Effector memory CD4-positive, alpha-beta T cell (primary cell): ENCODE measurements around the gene TMEM169.

Experiments
- DNase-seq, 3 donors: peaks; one replicate each; pipeline ENCODE4 v3.0.0-alpha.2; 2020
- H3K27ac ChIP-seq: 2 replicates; pipeline ENCODE4 v1.7.0; 2013; ENCODE audit warnings: mild to moderate bottlenecking, low read length, moderate library complexity; ENCODE audit not compliant: insufficient read depth, poor library complexity, severe bottlenecking
- H3K27me3 ChIP-seq: replicated peaks from 2 replicates; pipeline ENCODE4 v1.7.0; 2013; ENCODE audit warnings: mild to moderate bottlenecking, low read length; ENCODE audit not compliant: insufficient read depth, control insufficient read depth, poor library complexity, severe bottlenecking
- H3K36me3 ChIP-seq: 2 replicates; pipeline ENCODE4 v1.7.0; 2013; ENCODE audit warnings: mild to moderate bottlenecking, low read length, moderate library complexity; ENCODE audit not compliant: control insufficient read depth, insufficient read depth
- H3K4me1 ChIP-seq: 2 replicates; pipeline ENCODE4 v1.7.0; 2013; ENCODE audit warnings: low read length, mild to moderate bottlenecking; ENCODE audit not compliant: control insufficient read depth, insufficient read depth, poor library complexity, severe bottlenecking
- H3K4me3 ChIP-seq: 2 replicates; pipeline ENCODE4 v1.7.0; 2013; ENCODE audit warnings: low read length, low read depth, mild to moderate bottlenecking; ENCODE audit not compliant: insufficient read depth, poor library complexity, severe bottlenecking
- H3K9me3 ChIP-seq: 2 replicates; pipeline ENCODE4 v1.7.0; 2013; ENCODE audit warnings: mild to moderate bottlenecking, low read length, moderate library complexity; ENCODE audit not compliant: control insufficient read depth
- total RNA-seq, 3 donors: gene quantifications; one replicate each; lab custom pipeline; 2026; lab: John Stamatoyannopoulos, UW

The TMEM169 gene, protein sequence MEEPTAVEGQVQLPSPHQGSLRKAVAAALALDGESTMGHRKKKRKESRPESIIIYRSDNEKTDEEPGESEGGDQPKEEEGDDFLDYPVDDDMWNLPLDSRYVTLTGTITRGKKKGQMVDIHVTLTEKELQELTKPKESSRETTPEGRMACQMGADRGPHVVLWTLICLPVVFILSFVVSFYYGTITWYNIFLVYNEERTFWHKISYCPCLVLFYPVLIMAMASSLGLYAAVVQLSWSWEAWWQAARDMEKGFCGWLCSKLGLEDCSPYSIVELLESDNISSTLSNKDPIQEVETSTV
- total RNA-seq = 1.2 to 1.9 (median 1.7) reads per million in 3 donors

DNA sequence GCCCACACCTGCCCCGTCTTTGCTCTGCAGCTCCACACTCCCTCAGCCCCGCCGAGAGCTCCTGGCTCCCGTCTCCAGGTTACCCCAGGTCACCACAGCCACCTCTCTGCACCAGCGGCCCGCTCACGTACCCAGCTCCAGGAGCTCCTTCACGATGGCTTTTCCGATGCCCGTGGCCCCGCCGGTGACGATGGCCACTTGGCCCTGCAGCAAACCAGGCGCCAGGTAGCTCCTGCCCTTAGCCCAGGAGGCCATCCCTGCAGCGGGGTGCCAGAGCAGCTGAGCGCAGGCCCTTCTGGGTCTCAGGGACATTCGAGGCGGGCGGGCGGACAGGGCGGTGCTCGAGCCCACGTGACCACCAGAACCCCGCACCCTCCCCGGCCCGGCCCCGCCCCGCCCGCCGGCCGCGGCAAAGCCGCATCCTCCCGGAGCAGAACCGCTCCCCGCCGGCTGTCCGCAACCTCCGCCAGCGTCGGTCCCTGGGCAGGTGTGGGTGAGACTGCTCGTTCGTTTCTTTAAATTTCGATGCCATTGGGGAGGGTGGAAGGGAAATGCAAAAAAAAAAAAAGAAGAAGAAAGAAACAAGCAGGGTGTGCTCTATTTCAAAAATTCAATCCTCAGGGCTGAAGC lies at the start of gene TMEM169, which contains the start of gene PECR:
Gene TMEM169, plus strand, starts transcription at position 433 of the 630 bp plus-strand sequence. CDS start 14,045 bp downstream, outside the sequence.
Gene PECR, minus strand, starts transcription at position 323 of the 630 bp plus-strand sequence. Its CDS starts 68 bp downstream, at position 255.
- H3K27ac ChIP-seq = peak within 1 kb of the TSS; percentile 68
- no peaks in the 10 kb centered on the region for H3K27me3 ChIP-seq
- peak within 1 kb of the TSS; percentile 69 for H3K4me3 ChIP-seq
- peak; percentile 60 to 71 (median 63) for DNase-seq
- H3K9me3 ChIP-seq = no peaks in the 10 kb centered on the region
- no peaks in the 10 kb centered on the region for H3K36me3 ChIP-seq
- peaks cover 30% of the 10 kb centered on the region for H3K4me1 ChIP-seq

DNA sequence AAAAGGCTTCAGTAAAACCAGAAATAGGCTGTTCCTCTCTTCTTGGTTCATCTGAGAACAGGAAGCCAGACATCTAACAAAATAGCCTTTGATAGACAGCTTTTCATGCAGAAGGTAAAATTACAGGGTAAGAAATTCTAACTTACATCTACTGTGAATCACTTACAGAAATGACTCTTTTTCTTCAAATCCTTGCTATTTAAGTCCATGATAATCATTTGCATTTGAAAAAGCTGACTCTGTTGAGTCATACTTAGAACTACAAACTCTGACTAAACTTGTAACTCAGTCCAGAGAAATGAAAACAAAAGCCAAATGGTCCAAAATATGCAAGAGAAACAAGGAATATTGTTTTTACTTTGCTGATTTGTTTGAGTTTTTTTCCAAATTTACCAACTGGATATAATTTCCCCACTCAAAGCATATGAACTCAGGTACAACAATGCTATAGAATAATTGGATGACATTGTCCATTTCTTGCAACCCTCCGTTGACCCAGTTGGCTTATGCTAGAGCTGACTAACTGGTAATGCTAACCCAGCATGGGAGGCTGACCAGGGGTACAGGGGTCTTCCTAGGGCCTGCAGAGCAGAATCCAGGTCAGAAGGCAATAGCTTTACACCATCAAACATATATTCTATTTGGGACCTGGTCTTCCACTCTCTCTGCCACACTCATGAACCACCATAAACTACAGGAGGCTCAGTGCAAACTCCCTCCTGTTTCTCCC lies 49.6 kb upstream of the TMEM169 start:
- no peak for DNase-seq
- Histone ChIP-seq H3K9me3 (no peaks in the 10 kb centered on the region), H3K27ac (no peak overlapping the region), H3K4me1 (no peaks in the 10 kb centered on the region), H3K27me3 (no peaks in the 10 kb centered on the region), H3K4me3 (no peak overlapping the region), H3K36me3 (peaks cover 10% of the 10 kb centered on the region)

DNA sequence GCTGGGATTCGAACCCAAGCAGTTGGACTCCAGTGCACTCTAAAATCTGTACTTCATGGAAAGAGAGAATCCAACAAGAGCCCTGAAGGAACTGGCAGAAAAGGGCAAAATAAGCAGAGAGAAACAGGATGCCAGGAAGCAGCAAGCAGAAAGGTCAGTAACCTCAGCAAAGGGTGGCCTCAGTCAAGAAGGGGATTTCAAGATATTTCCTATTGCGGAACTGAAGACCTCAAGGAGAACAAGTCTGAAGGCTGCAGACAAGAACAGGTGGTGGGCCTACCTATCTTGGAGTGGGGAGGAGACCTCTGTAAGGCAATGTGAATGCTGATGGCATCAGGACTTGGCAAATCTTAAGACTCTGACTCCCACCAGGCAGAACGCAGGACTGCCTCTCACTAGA lies 48.3 kb upstream of the TMEM169 start:
- DNase-seq = no peak
- Histone ChIP-seq H3K4me1 (no peaks in the 10 kb centered on the region), H3K27ac (no peak overlapping the region), H3K36me3 (peaks cover 16% of the 10 kb centered on the region), H3K9me3 (no peaks in the 10 kb centered on the region), H3K4me3 (no peak overlapping the region), H3K27me3 (no peaks in the 10 kb centered on the region)

DNA sequence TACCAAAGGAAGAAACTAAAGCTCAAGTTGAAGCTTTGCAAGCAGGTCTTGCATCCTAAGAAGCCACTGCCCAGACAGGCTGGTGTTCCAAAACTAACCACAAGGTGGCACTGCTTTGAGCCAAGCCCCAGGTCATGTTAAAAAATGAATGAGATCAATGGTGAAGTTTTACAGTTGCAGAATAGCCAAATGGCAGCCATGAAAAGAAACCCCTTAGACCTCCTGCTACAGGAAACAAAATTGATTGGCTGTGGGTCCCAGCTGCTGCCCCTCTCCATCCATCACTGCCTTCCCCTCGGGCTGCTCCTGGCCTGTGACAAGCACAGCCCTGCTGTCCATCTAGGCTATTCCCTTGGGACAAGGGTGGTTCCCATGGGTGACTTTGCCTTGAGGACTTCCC lies 47.7 kb upstream of the TMEM169 start:
- Histone ChIP-seq H3K9me3 (no peaks in the 10 kb centered on the region), H3K27ac (no peak overlapping the region), H3K4me3 (no peak overlapping the region), H3K4me1 (no peaks in the 10 kb centered on the region), H3K36me3 (peaks cover 16% of the 10 kb centered on the region), H3K27me3 (no peaks in the 10 kb centered on the region)
- peak; percentile 34 to 60 (median 42) for DNase-seq

DNA sequence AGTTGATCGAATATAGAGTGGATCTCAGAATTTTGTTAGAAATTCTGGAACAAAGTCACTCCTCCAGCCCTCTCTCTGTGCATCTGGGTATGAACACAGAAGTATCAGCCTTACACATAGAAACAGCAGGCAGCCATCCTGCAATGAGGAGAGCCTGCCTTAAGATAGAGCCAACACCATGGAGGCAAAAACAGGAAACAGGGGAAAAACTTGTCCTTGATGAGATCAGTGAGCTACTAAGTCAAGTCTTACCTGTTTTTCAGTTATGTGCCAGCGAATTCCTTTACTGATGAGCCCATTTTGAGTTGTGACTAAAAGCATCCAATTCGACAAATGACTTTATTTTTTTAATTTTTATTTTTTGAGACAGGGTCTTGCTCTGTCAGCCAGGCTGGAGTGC lies 41.8 kb upstream of the TMEM169 start:
- Histone ChIP-seq H3K36me3 (peaks cover 32% of the 10 kb centered on the region), H3K4me1 (no peaks in the 10 kb centered on the region), H3K9me3 (no peaks in the 10 kb centered on the region), H3K27me3 (no peaks in the 10 kb centered on the region), H3K27ac (no peak overlapping the region), H3K4me3 (no peak overlapping the region)
- DNase-seq = no peak

DNA sequence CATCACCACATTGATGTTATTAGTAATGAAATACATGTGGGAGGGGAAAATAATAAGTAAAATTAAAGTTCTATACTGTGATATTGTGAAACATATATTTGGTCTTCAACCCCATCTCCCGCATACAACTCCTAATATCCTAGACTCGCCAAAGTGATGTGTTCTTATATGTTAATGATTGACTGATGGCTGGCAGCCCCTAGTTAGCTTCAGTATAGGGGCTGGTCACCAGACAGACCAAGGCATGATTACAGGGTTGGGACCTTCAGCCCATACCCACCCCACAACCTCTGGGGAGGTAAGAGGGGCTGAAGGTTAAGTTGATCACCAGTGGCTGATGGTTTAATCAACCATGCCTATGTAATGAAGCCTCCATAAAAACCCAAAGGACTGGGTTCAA lies 40.3 kb upstream of the TMEM169 start:
- Histone ChIP-seq H3K27ac (no peak overlapping the region), H3K4me3 (no peak overlapping the region), H3K9me3 (no peaks in the 10 kb centered on the region), H3K36me3 (peaks cover 31% of the 10 kb centered on the region), H3K4me1 (no peaks in the 10 kb centered on the region), H3K27me3 (no peaks in the 10 kb centered on the region)
- DNase-seq = no peak

DNA sequence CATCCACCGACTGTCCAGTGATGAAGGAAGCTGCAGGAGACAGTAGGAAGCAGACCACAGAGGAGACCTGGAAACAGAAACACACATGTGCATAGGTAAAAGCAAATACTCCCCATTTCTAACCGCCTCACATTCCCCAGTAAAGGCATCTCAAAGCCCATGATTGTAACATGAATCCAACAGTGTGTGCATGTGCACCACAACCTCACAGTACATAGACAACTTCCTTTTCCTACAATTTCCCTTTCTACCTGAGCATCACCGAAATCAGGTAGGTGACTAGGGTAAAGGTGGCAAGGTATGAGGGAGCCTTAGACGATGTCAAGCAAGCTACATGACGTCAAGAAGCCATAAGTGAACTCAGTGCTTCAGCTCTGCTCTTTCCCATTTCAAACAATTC lies 37.8 kb upstream of the TMEM169 start:
- peaks cover 23% of the 10 kb centered on the region for H3K36me3 ChIP-seq
- no peaks in the 10 kb centered on the region for H3K9me3 ChIP-seq
- no peaks in the 10 kb centered on the region for H3K4me1 ChIP-seq
- no peak overlapping the region for H3K4me3 ChIP-seq
- DNase-seq = no peak
- H3K27ac ChIP-seq = no peak overlapping the region
- no peaks in the 10 kb centered on the region for H3K27me3 ChIP-seq

DNA sequence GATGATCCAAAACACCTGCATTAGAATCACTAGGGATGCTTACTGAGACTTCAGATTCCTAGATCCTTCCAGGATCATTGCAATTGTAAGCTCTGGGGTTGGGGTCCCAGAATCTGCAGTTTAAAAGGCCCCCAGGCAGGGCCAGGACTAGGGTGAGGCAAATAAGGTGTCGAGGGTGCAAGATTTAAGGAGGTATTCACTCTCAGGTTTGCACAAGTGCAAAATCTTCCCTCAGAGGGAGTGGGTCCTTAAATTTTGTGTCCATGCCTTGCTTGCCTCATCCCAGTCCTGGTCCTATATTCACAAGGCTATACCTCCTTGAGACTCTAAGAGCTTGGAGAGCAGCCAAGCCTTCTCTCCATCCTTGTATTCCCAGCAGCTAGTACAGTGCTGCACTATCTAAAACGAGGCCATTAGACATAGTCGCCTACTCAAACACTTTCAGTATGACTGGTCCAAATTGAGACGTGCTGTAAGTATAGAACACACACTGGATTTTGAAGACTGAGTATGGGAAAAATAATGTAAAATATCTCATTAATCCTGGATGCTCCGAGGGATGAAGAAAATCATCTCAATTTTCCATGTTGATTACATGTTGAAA lies 36.7 kb upstream of the TMEM169 start:
- no peak overlapping the region for H3K27ac ChIP-seq
- H3K4me3 ChIP-seq = no peak overlapping the region
- H3K27me3 ChIP-seq = no peaks in the 10 kb centered on the region
- H3K4me1 ChIP-seq = no peaks in the 10 kb centered on the region
- DNase-seq = no peak
- no peaks in the 10 kb centered on the region for H3K9me3 ChIP-seq
- H3K36me3 ChIP-seq = peaks cover 27% of the 10 kb centered on the region

DNA sequence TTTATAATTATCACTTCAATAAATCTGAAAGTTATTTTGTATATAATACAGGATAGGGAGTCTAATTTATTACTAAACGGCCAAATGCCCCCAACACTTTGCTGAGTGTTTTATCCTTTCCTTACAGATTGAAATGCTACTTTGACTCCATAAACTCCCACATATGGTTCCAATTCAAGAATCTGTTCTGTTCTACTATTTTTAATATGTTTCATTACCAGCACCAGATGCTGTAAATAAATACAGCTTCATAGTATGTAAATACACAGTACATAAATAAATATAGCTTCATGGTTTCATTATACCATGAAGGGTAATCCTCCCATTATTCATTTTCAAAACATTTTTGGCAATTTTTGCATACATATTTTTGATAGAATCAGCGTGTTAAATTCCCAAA lies 34.3 kb upstream of the TMEM169 start:
- no peak for DNase-seq
- no peaks in the 10 kb centered on the region for H3K4me1 ChIP-seq
- no peaks in the 10 kb centered on the region for H3K27me3 ChIP-seq
- no peaks in the 10 kb centered on the region for H3K9me3 ChIP-seq
- H3K4me3 ChIP-seq = no peak overlapping the region
- H3K36me3 ChIP-seq = peaks cover 20% of the 10 kb centered on the region
- H3K27ac ChIP-seq = no peak overlapping the region
